Neural progenitor cell (in vitro differentiated cells): Measurements from ENCODE around the gene ANO7.

ENCODE experiments used
- CTCF ChIP-seq: fragments of 200-600 bp; sonication (generic); IDR thresholded peaks from 2 replicates; pipeline ENCODE4 v1.5.1; 2017; ENCODE audit warnings: antibody characterized with exemption, mild to moderate bottlenecking
- EZH2 ChIP-seq: fragments of 200-600 bp; sonication (generic); IDR thresholded peaks from 2 replicates; pipeline ENCODE4 v1.6.1; 2017; ENCODE audit warnings: antibody characterized with exemption, mild to moderate bottlenecking, moderate library complexity

- no peak for TF ChIP-seq EZH2
- no peak for TF ChIP-seq CTCF
Observed at GRCh38 chr2:241149675-241149924, 38.9 kb upstream of the ANO7 start.
